ENCODE data around the gene FOXA2. TPM values are rescaled to one million over a fixed set of nuclear protein-coding genes. Genes with fewer than 3 reads are reported as not detected.

The FOXA2 gene
- total and polyA plus RNA-seq, 2 experiments from 2014 or later, result 0.24 TPM; not detected in 1

DNA sequence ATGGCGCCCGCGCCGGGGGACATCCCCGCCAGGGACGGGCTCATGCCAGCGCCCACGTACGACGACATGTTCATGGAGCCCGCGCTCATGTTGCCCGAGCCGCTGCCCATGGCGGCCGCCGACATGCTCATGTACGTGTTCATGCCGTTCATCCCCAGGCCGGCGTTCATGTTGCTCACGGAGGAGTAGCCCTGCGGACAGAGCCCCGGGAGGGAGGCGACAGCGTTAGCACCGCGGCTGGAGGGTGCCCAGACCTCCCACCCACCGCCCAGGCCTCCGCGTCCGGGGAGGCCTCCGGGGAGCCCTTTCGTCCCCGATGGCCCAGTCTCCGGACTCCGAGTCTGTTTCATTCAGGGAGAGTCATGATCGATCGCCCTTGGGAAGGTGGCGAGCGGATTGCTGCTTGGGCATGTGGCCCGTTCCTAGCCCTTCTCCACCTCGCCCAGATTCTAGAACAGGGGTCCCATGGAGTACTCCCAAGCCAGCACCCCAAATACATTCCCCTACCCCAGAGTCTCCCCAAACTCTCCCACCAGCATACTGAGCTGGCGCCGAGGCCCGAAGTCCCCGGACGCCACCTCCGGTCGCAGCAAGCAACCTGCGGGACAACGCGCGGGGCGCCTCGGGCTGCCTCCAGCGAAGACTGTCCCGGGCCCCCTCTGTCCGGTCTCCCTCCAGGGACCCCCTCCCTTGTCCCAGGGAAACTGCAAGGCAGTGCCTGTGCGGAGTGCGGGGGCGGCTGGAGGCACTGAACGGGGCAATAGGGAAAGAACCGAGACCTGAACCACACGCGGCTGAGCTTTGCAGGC lies 1.2 kb downstream of the FOXA2 start:
- no peaks in the 10 kb centered on the region for H3K4me1 ChIP-seq (ENCODE audit: low read depth)
- H3K36me3 ChIP-seq, result no peaks in the 10 kb centered on the region
- no peak overlapping the region for H3K27ac ChIP-seq
- TF ChIP-seq, protein P1, sequence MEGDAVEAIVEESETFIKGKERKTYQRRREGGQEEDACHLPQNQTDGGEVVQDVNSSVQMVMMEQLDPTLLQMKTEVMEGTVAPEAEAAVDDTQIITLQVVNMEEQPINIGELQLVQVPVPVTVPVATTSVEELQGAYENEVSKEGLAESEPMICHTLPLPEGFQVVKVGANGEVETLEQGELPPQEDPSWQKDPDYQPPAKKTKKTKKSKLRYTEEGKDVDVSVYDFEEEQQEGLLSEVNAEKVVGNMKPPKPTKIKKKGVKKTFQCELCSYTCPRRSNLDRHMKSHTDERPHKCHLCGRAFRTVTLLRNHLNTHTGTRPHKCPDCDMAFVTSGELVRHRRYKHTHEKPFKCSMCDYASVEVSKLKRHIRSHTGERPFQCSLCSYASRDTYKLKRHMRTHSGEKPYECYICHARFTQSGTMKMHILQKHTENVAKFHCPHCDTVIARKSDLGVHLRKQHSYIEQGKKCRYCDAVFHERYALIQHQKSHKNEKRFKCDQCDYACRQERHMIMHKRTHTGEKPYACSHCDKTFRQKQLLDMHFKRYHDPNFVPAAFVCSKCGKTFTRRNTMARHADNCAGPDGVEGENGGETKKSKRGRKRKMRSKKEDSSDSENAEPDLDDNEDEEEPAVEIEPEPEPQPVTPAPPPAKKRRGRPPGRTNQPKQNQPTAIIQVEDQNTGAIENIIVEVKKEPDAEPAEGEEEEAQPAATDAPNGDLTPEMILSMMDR (IDR thresholded peaks at IDR 0.05; ENCODE audit: low read depth, low read length), result no peak
- no peak overlapping the region for H3K4me3 ChIP-seq
- peaks cover 100% of the 10 kb centered on the region for H3K27me3 ChIP-seq
- DNase-seq (ENCODE audit: low read depth in 1 of 2, low spot score in 1 of 2), result peak in 1 of 2 donors; percentile 20
- H3K9me3 ChIP-seq (ENCODE audit: low read depth), result no peaks in the 10 kb centered on the region

DNA sequence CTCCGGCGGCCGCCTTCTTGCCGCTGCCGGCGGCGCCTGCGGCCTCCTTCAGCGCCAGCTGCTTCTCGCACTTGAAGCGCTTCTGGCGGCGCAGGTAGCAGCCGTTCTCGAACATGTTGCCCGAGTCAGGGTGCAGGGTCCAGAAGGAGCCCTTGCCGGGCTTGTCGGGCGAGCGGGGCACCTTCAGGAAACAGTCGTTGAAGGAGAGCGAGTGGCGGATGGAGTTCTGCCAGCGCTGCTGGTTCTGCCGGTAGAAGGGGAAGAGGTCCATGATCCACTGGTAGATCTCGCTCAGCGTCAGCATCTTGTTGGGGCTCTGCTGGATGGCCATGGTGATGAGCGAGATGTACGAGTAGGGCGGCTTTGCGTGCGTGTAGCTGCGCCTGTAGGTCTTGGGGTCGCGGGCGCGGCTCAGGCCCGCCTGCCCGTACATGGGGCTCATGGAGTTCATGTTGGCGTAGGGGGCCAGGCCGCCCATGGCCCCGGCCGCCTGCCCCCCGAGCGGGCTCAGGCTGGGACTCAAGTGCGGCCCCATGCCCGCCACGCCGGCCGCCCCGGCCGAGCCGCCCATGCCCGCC lies 1.9 kb downstream of the FOXA2 start:
- Histone ChIP-seq H3K4me1 (ENCODE audit: low read depth) (no peaks in the 10 kb centered on the region), H3K27me3 (peaks cover 100% of the 10 kb centered on the region), H3K9me3 (ENCODE audit: low read depth) (no peaks in the 10 kb centered on the region), H3K27ac (no peak overlapping the region), H3K4me3 (no peak overlapping the region), H3K36me3 (no peaks in the 10 kb centered on the region)
- no peak for DNase-seq (ENCODE audit: low read depth in 1 of 2, low spot score in 1 of 2)
- TF ChIP-seq, protein P1 (IDR thresholded peaks at IDR 0.05; ENCODE audit: low read depth, low read length), result no peak

- TF ChIP-seq, protein P1 (IDR thresholded peaks at IDR 0.05; ENCODE audit: low read depth, low read length), result no peak
- Histone ChIP-seq H3K4me3 (no peak overlapping the region), H3K9me3 (ENCODE audit: low read depth) (no peaks in the 10 kb centered on the region), H3K36me3 (no peaks in the 10 kb centered on the region), H3K27me3 (peaks cover 100% of the 10 kb centered on the region), H3K27ac (no peak overlapping the region), H3K4me1 (ENCODE audit: low read depth) (no peaks in the 10 kb centered on the region)
- no peak for DNase-seq (ENCODE audit: low read depth in 1 of 2, low spot score in 1 of 2)
Observed at GRCh38 chr20:22581437-22582385, 2.7 kb downstream of the FOXA2 start.

DNA sequence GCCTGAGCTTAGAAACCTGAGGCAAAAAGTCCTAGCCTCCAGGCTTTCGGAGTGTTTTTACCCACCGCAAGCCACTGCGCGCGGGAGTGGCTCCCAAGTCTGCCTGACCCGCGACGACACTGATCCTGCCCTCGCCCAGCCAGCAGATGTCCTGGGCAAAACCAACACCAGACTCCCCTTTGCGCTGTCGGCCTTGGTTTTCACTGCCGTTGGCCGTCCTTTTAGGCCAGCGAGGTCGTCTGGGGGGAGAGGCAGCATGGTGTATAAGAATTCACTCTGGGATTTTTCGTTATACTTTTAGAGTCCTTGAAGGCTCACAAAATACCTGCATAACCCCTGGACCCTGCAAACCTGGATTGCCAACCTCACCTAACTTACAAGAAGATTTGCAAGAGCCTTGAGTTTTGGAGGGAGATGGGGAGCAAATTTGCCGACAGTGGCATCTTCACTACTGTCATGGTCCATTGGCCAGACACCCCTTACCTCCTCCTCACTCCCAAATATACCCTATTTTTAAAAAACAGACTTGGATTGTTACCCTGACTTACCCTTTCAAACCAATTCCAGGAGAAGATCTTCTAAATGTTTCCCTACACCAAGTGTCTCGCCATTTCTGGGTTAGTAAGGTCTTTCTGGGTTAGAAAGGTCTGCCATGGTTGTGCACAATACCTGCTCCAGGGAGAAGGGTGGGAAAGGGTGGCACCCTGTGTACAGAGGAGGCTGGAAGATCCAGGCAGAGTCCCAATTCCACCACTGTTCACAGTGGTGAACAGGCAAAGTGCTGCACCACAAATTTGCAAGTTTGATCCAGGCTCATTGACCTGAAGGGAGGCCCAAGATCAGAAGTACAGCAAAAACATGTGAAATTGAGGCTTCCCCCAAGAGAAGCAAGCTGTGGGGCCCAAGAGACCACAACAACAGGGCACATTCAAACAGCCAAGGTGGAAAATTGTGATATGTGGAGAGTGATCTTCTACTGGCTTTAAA lies 4.4 kb downstream of the FOXA2 start:
- Histone ChIP-seq H3K27me3 (peaks cover 100% of the 10 kb centered on the region), H3K27ac (no peak overlapping the region), H3K4me1 (ENCODE audit: low read depth) (no peaks in the 10 kb centered on the region), H3K36me3 (no peaks in the 10 kb centered on the region), H3K9me3 (ENCODE audit: low read depth) (no peaks in the 10 kb centered on the region), H3K4me3 (no peak overlapping the region)
- TF ChIP-seq, protein P1 (IDR thresholded peaks at IDR 0.05; ENCODE audit: low read depth, low read length), result no peak
- DNase-seq (ENCODE audit: low read depth in 1 of 2, low spot score in 1 of 2), result no peak

Data from cardiac muscle cell (in vitro differentiated cells and primary cell).